Choroid plexus epithelial cell (primary cell): ENCODE measurements around the gene GDAP2.
"Not testable (repeated sequence)": the region's sequence is repeated elsewhere in the genome, so short reads cannot be mapped to it uniquely, and the experiment has no call there.

Source experiments
- DNase-seq: peaks from one replicate; pipeline ENCODE4 v3.0.0-alpha.2; 2010; ENCODE audit warnings: low read depth
- H3K4me3 ChIP-seq: 2 replicates; pipeline ENCODE4 v1.5.1; 2011; ENCODE audit warnings: low read depth, mild to moderate bottlenecking, control low read depth, low read length, moderate library complexity
- CTCF ChIP-seq: conservative IDR thresholded peaks from 2 replicates; pipeline ENCODE4 v1.5.1; 2011; ENCODE audit warnings: low read depth, mild to moderate bottlenecking, control low read depth, inconsistent platforms, low read length, moderate library complexity

GDAP2 gene

GRCh38 chr1:117930173-117930447 is 689 bp upstream of the GDAP2 start:
- peak overlapping the region; percentile 90 for H3K4me3 ChIP-seq
- TF ChIP-seq CTCF = no peak
- no peak for DNase-seq

GRCh38 chr1:117928881-117929342 is 509 bp downstream of the GDAP2 start:
- DNase-seq = peak; percentile 72
- peak overlapping the region; percentile 90 for H3K4me3 ChIP-seq
- TF ChIP-seq CTCF = peak; percentile 43

- no peak for TF ChIP-seq CTCF
- no peak overlapping the region for H3K4me3 ChIP-seq
- DNase-seq = no peak
Measured at GRCh38 chr1:117925981-117926380, 3.4 kb downstream of the GDAP2 start.

- not testable (repeated sequence) for H3K4me3 ChIP-seq, DNase-seq
Measured at GRCh38 chr1:117922717-117923116, 6.7 kb downstream of the GDAP2 start.

- no peak for DNase-seq
- H3K4me3 ChIP-seq = no peak overlapping the region
- TF ChIP-seq CTCF = no peak
Measured at GRCh38 chr1:117921991-117922390, 7.4 kb downstream of the GDAP2 start.

- H3K4me3 ChIP-seq = no peak overlapping the region
- no peak for DNase-seq
- TF ChIP-seq CTCF = no peak
Measured at GRCh38 chr1:117919376-117919775, 10.0 kb downstream of the GDAP2 start.

GRCh38 chr1:117911051-117911450 is 18.4 kb downstream of the GDAP2 start:
- TF ChIP-seq CTCF = no peak
- no peak overlapping the region for H3K4me3 ChIP-seq
- DNase-seq = no peak

GRCh38 chr1:117905019-117905418 is 24.4 kb downstream of the GDAP2 start:
- H3K4me3 ChIP-seq = no peak overlapping the region
- DNase-seq = no peak
- no peak for TF ChIP-seq CTCF
